WTC11 (cell line): ENCODE results near the gene FCGR3B.
"Not testable (repeated sequence)": the region's sequence is repeated elsewhere in the genome, so short reads cannot be mapped to it uniquely, and the experiment has no call there.

Experiments used
- ETV6 ChIP-seq: sonication (generic); formaldehyde crosslinking; IDR thresholded peaks from 2 replicates; pipeline ENCODE4 v1.8.1; 2022; ENCODE audit warnings: mild to moderate bottlenecking, missing genetic modification reagents
- GABPB1 ChIP-seq: sonication (generic); formaldehyde crosslinking; IDR thresholded peaks from 2 replicates; pipeline ENCODE4 v1.8.1; 2023; ENCODE audit warnings: mild to moderate bottlenecking, missing genetic modification reagents
- MYBL2 ChIP-seq: sonication (generic); formaldehyde crosslinking; IDR thresholded peaks from 2 replicates; pipeline ENCODE4 v1.8.1; 2023; ENCODE audit warnings: mild to moderate bottlenecking, moderate library complexity, missing genetic modification reagents
- NR1H2 ChIP-seq: sonication (generic); formaldehyde crosslinking; IDR thresholded peaks from 2 replicates; pipeline ENCODE4 v1.9.0; 2021; ENCODE audit warnings: mild to moderate bottlenecking, moderate library complexity, missing genetic modification reagents
- PRRX2 ChIP-seq: fragments of 250-450 bp; sonication (Bioruptor Pico); IDR thresholded peaks from 2 replicates; pipeline ENCODE4 v1.8.0; 2021; ENCODE audit warnings: mild to moderate bottlenecking
- SP1 ChIP-seq: sonication (generic); formaldehyde crosslinking; conservative IDR thresholded peaks from 2 replicates; pipeline ENCODE4 v1.8.1; 2022; ENCODE audit warnings: missing genetic modification reagents
- TCF7 ChIP-seq: sonication (generic); formaldehyde crosslinking; IDR thresholded peaks from 2 replicates; pipeline ENCODE4 v1.8.0; 2022; ENCODE audit warnings: mild to moderate bottlenecking, low read depth, missing genetic modification reagents, moderate library complexity
- TEAD1 ChIP-seq: sonication (generic); formaldehyde crosslinking; IDR thresholded peaks from 2 replicates; pipeline ENCODE4 v1.8.0; 2022; ENCODE audit warnings: mild to moderate bottlenecking, missing genetic modification reagents
- TEAD4 ChIP-seq: sonication (generic); formaldehyde crosslinking; IDR thresholded peaks from 2 replicates; pipeline ENCODE4 v1.8.0; 2022; ENCODE audit warnings: mild to moderate bottlenecking, missing genetic modification reagents
- TF ChIP-seq, protein P1 (sequence below): fragments of 200-600 bp; IDR thresholded peaks from 2 replicates; pipeline ENCODE4 v1.8.0; 2022; ENCODE audit warnings: antibody characterized with exemption
- TF ChIP-seq, protein P2 (sequence below): sonication (generic); formaldehyde crosslinking; IDR thresholded peaks from 2 replicates; pipeline ENCODE4 v1.8.0; 2022; ENCODE audit warnings: mild to moderate bottlenecking, missing genetic modification reagents
- TF ChIP-seq, protein P3 (sequence below): sonication (generic); formaldehyde crosslinking; IDR thresholded peaks from 2 replicates; pipeline ENCODE4 v1.8.0; 2022; ENCODE audit warnings: mild to moderate bottlenecking, missing genetic modification reagents
- TF ChIP-seq, protein P4 (sequence below): sonication (generic); formaldehyde crosslinking; IDR thresholded peaks from 2 replicates; pipeline ENCODE4 v1.8.0; 2022; ENCODE audit warnings: mild to moderate bottlenecking, missing genetic modification reagents
- TF ChIP-seq, protein P5 (sequence below): fragments of 250-450 bp; sonication (Bioruptor Pico); IDR thresholded peaks from 2 replicates; pipeline ENCODE4 v1.9.0; 2021; ENCODE audit warnings: moderate library complexity, mild to moderate bottlenecking, inconsistent platforms, borderline replicate concordance

DNA sequence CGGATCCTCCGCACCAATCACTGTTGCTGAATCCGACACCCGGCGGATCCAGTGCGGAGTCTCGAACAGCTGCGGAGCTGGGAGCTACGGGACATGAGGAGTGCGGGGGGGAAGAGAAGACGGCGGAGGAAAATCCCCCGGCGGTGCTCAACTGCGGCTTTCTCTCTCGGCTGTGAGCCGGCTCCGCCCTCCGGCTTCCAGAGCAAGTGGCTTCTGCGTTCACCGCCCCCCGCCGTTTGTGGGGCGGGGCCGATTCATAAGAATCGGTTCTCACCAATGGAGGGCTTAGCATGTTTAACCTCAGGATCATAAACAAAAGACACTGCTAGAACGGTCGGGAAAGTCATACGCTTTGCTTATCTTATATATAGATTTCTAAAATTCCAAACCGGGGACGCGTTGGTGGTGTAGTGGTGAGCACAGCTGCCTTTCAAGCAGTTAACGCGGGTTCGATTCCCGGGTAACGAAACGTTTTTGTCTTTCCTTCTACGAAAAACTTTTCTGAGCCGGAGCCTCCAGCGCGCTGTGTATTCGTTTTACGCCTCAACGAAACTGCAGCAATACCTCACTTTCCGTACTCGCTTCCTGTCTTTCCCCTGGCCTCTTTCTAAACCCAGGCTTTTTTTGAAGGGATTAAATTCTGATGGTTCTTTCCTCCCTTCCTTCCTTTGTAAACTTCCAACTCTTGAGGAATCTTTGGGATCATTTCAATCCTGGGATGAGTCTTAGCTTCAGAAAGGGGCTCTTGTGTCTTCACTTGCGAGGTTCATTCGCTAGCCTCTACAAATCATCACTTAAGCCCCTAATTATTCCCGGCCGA is 18.4 kb downstream of the FCGR3B start:
- TF ChIP-seq, protein P1, sequence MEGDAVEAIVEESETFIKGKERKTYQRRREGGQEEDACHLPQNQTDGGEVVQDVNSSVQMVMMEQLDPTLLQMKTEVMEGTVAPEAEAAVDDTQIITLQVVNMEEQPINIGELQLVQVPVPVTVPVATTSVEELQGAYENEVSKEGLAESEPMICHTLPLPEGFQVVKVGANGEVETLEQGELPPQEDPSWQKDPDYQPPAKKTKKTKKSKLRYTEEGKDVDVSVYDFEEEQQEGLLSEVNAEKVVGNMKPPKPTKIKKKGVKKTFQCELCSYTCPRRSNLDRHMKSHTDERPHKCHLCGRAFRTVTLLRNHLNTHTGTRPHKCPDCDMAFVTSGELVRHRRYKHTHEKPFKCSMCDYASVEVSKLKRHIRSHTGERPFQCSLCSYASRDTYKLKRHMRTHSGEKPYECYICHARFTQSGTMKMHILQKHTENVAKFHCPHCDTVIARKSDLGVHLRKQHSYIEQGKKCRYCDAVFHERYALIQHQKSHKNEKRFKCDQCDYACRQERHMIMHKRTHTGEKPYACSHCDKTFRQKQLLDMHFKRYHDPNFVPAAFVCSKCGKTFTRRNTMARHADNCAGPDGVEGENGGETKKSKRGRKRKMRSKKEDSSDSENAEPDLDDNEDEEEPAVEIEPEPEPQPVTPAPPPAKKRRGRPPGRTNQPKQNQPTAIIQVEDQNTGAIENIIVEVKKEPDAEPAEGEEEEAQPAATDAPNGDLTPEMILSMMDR = not testable (repeated sequence)
- not testable (repeated sequence) for TF ChIP-seq MYBL2 (CRISPR knock-in tag); ETV6 (CRISPR knock-in tag); GABPB1; PRRX2; NR1H2 (CRISPR knock-in tag); TCF7 (CRISPR knock-in tag); TEAD4 (CRISPR knock-in tag); SP1 (CRISPR knock-in tag); TEAD1 (CRISPR knock-in tag)
- TF ChIP-seq, protein P2, sequence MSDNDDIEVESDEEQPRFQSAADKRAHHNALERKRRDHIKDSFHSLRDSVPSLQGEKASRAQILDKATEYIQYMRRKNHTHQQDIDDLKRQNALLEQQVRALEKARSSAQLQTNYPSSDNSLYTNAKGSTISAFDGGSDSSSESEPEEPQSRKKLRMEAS (CRISPR knock-in tag) = not testable (repeated sequence)
- TF ChIP-seq, protein P3, sequence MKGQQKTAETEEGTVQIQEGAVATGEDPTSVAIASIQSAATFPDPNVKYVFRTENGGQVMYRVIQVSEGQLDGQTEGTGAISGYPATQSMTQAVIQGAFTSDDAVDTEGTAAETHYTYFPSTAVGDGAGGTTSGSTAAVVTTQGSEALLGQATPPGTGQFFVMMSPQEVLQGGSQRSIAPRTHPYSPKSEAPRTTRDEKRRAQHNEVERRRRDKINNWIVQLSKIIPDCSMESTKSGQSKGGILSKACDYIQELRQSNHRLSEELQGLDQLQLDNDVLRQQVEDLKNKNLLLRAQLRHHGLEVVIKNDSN = not testable (repeated sequence)
- TF ChIP-seq, protein P4, sequence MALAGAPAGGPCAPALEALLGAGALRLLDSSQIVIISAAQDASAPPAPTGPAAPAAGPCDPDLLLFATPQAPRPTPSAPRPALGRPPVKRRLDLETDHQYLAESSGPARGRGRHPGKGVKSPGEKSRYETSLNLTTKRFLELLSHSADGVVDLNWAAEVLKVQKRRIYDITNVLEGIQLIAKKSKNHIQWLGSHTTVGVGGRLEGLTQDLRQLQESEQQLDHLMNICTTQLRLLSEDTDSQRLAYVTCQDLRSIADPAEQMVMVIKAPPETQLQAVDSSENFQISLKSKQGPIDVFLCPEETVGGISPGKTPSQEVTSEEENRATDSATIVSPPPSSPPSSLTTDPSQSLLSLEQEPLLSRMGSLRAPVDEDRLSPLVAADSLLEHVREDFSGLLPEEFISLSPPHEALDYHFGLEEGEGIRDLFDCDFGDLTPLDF (CRISPR knock-in tag) = not testable (repeated sequence)
- TF ChIP-seq, protein P5, sequence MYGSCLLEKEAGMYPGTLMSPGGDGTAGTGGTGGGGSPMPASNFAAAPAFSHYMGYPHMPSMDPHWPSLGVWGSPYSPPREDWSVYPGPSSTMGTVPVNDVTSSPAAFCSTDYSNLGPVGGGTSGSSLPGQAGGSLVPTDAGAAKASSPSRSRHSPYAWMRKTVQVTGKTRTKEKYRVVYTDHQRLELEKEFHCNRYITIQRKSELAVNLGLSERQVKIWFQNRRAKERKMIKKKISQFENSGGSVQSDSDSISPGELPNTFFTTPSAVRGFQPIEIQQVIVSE (CRISPR knock-in tag) = not testable (repeated sequence)
